Upper lobe of left lung (tissue), 6 donors: ENCODE results near the gene SLC47A1. TPM values are rescaled to one million over a fixed set of nuclear protein-coding genes. Genes with fewer than 3 reads are reported as not detected.

Experiments used
- ATAC-seq, 2 donors: fragments of 200-7000 bp; cut with Tn5 transposase; one replicate each; pipeline ENCODE4 v1.9.1; 2022; ENCODE audit warnings: mild to moderate bottlenecking in 2 of 2, moderate library complexity in 2 of 2; ENCODE audit not compliant: low FRiP score in 2 of 2
- DNase-seq, 2 donors: peaks; one replicate each; pipeline ENCODE4 v3.0.0-alpha.2; 2019 to 2020
- H3K27ac ChIP-seq, 4 donors: fragments of 200-600 bp; sonication (generic); one replicate each; pipeline ENCODE4 v1.5.1; 2016 to 2019
- H3K27me3 ChIP-seq, 4 donors: fragments of 200-600 bp; sonication (generic); one replicate each; pipeline ENCODE4 v1.5.1; 2017 to 2019
- H3K36me3 ChIP-seq, 4 donors: fragments of 200-600 bp; sonication (generic); one replicate each; pipeline ENCODE4 v1.5.1; 2016 to 2019
- H3K4me1 ChIP-seq, 4 donors: fragments of 200-600 bp; sonication (generic); one replicate each; pipeline ENCODE4 v1.5.1; 2018 to 2019
- H3K4me3 ChIP-seq, 4 donors: fragments of 200-600 bp; sonication (generic); one replicate each; pipeline ENCODE4 v1.5.1; 2017 to 2019; ENCODE audit warnings: mild to moderate bottlenecking in 2 of 4, moderate library complexity in 1 of 4
- H3K9me3 ChIP-seq, 4 donors: fragments of 200-600 bp; sonication (generic); one replicate each; pipeline ENCODE4 v1.5.1; 2018 to 2019
- CTCF ChIP-seq, 6 experiments: fragments of 450-650 bp in 4 of 6; fragments of 200-600 bp in 2 of 6; sonication (generic) in 2 of 6; IDR thresholded peaks; one replicate each; pipeline ENCODE4 v1.5.1; 2016 to 2019; ENCODE audit warnings: antibody characterized with exemption in 6 of 6
- EP300 ChIP-seq, 4 donors: sonication (generic); formaldehyde crosslinking; IDR thresholded peaks; one replicate each; pipeline ENCODE4 v1.5.1; 2017; ENCODE audit warnings: antibody characterized with exemption in 4 of 4, control low read depth in 2 of 4
- POLR2A ChIP-seq, 4 donors: fragments of 450-650 bp; IDR thresholded peaks; one replicate each; pipeline ENCODE4 v1.5.1; 2016 to 2017; ENCODE audit warnings: antibody characterized with exemption in 4 of 4, mild to moderate bottlenecking in 2 of 4
- POLR2AphosphoS5 ChIP-seq, 2 donors: sonication (generic); formaldehyde crosslinking; IDR thresholded peaks; one replicate each; pipeline ENCODE4 v1.5.1; 2017; ENCODE audit warnings: antibody characterized with exemption in 2 of 2
- WGBS, 2 donors: methylation state at CpG; one replicate each; pipeline ENCODE4 v1.1.5; 2017 to 2018; 5-methylcytosine and 5-hydroxymethylcytosine counted together
- total RNA-seq, 6 donors: library from RNA; depleted of rRNA in 4 of 6; stranded (reverse); fragments of >200 nt in 4 of 6; gene quantifications; one replicate each; pipeline versions ENCODE4 v1.1.0 to v1.2.1, GENCODE V29; 2016 to 2021
- donor health status: DM: no; HTN: no; CAD: no; lungs with moderate emphysema.
- donor health status: DM: no; HTN: yes; CAD: no; lungs with severe emphysema.

Gene SLC47A1
- total RNA-seq, 6 donors from 2014 or later = 6.9 to 20.8 (median 12.0) TPM

GRCh38 chr17:19549746-19550623 is 16.3 kb downstream of the SLC47A1 start:
- no peak overlapping the region for H3K4me3 ChIP-seq
- H3K36me3 ChIP-seq = no peaks in the 10 kb centered on the region
- H3K4me1 ChIP-seq = peaks cover 0 to 8% (median 5%) of the 10 kb centered on the region in 4 donors
- 81 to 84% methylated on average over 7 of the region's 7 CpGs for WGBS, 2 donors
- ATAC-seq (no peak), DNase-seq (no peak)
- H3K9me3 ChIP-seq = no peaks in the 10 kb centered on the region
- no peak overlapping the region for H3K27ac ChIP-seq
- TF ChIP-seq POLR2AphosphoS5 (IDR thresholded peaks at IDR 0.05) (no peak), POLR2A (IDR thresholded peaks at IDR 0.05) (no peak), CTCF (IDR thresholded peaks at IDR 0.05) (no peak), EP300 (IDR thresholded peaks at IDR 0.05) (no peak)
- no peaks in the 10 kb centered on the region for H3K27me3 ChIP-seq

GRCh38 chr17:19551165-19551564 is 17.5 kb downstream of the SLC47A1 start:
- Histone ChIP-seq H3K4me3 (no peak overlapping the region), H3K36me3 (no peaks in the 10 kb centered on the region), H3K9me3 (no peaks in the 10 kb centered on the region), H3K27ac (no peak overlapping the region), H3K4me1 (peaks cover 0 to 8% (median 4%) of the 10 kb centered on the region in 4 donors), H3K27me3 (no peaks in the 10 kb centered on the region)
- TF ChIP-seq EP300 (IDR thresholded peaks at IDR 0.05) (no peak), CTCF (IDR thresholded peaks at IDR 0.05) (no peak), POLR2AphosphoS5 (IDR thresholded peaks at IDR 0.05) (no peak), POLR2A (IDR thresholded peaks at IDR 0.05) (no peak)
- 36 to 85% methylated on average over 5 of the region's 5 CpGs for WGBS, 2 donors
- ATAC-seq (no peak), DNase-seq (no peak)

GRCh38 chr17:19551591-19552148 is 18.0 kb downstream of the SLC47A1 start:
- H3K9me3 ChIP-seq = no peaks in the 10 kb centered on the region
- TF ChIP-seq POLR2A (IDR thresholded peaks at IDR 0.05) (no peak), POLR2AphosphoS5 (IDR thresholded peaks at IDR 0.05) (no peak), CTCF (IDR thresholded peaks at IDR 0.05) (no peak), EP300 (IDR thresholded peaks at IDR 0.05) (no peak)
- WGBS, 2 donors = 66 to 74% methylated on average over 9 of the region's 9 CpGs
- DNase-seq (no peak), ATAC-seq (no peak)
- H3K27ac ChIP-seq = no peak overlapping the region
- H3K27me3 ChIP-seq = no peaks in the 10 kb centered on the region
- H3K4me3 ChIP-seq = no peak overlapping the region
- H3K4me1 ChIP-seq = peaks cover 0 to 5% (median 2%) of the 10 kb centered on the region in 4 donors
- H3K36me3 ChIP-seq = no peaks in the 10 kb centered on the region

GRCh38 chr17:19553036-19553435 is 19.4 kb downstream of the SLC47A1 start:
- DNase-seq = no peak
- Histone ChIP-seq H3K4me1 (peaks cover 0 to 5% (median 0%) of the 10 kb centered on the region in 4 donors), H3K36me3 (no peaks in the 10 kb centered on the region), H3K27me3 (no peaks in the 10 kb centered on the region), H3K4me3 (no peak overlapping the region), H3K9me3 (no peaks in the 10 kb centered on the region), H3K27ac (no peak overlapping the region)
- WGBS, 2 donors = 84 to 85% methylated on average over 8 of the region's 8 CpGs
- ATAC-seq = no peak
- no peak for TF ChIP-seq POLR2A (IDR thresholded peaks at IDR 0.05)
- TF ChIP-seq POLR2AphosphoS5 (IDR thresholded peaks at IDR 0.05) = no peak
- TF ChIP-seq CTCF (IDR thresholded peaks at IDR 0.05) = no peak
